Liver (tissue), 9 donors: ENCODE measurements around the gene DNAJC11. TPM values are rescaled to one million over a fixed set of nuclear protein-coding genes. Genes with fewer than 3 reads are reported as not detected.

Experiments
- DNase-seq: peaks from one replicate; pipeline ENCODE4 v3.0.0-alpha.2; 2017; ENCODE audit warnings: low spot score
- H3K27ac ChIP-seq, 2 donors: one replicate each; pipeline ENCODE4 v1.7.0; 2013; ENCODE audit warnings: inconsistent platforms in 2 of 2, low read length in 2 of 2, control low read depth in 1 of 2, low read depth in 1 of 2, mild to moderate bottlenecking in 1 of 2
- H3K27me3 ChIP-seq, 4 donors: one replicate each; pipeline versions ENCODE4 v1.6.1 to v1.7.0; 2013; ENCODE audit warnings: low read length in 3 of 4, inconsistent platforms in 1 of 4, mild to moderate bottlenecking in 1 of 4, moderate library complexity in 1 of 4; ENCODE audit not compliant: control insufficient read depth in 4 of 4, insufficient read depth in 4 of 4
- H3K36me3 ChIP-seq, 4 donors: one replicate each; pipeline versions ENCODE4 v1.6.1 to v1.7.0; 2013; ENCODE audit warnings: low read length in 3 of 4, mild to moderate bottlenecking in 3 of 4, low read depth in 1 of 4, moderate library complexity in 1 of 4; ENCODE audit not compliant: control insufficient read depth in 4 of 4, insufficient read depth in 3 of 4
- H3K4me1 ChIP-seq, 4 donors: one replicate each; pipeline versions ENCODE4 v1.6.1 to v1.7.0; 2013; ENCODE audit warnings: low read length in 3 of 4, mild to moderate bottlenecking in 3 of 4, moderate library complexity in 1 of 4; ENCODE audit not compliant: control insufficient read depth in 4 of 4, insufficient read depth in 4 of 4
- H3K4me3 ChIP-seq, 3 donors: one replicate each; pipeline versions ENCODE4 v1.6.1 to v1.7.0; 2013; ENCODE audit warnings: low read length in 3 of 3, control low read depth in 1 of 3, low read depth in 1 of 3, mild to moderate bottlenecking in 1 of 3
- H3K9ac ChIP-seq, 2 donors: one replicate each; pipeline ENCODE4 v1.7.0; 2013; ENCODE audit warnings: low read length in 2 of 2, mild to moderate bottlenecking in 2 of 2, moderate library complexity in 2 of 2, control low read depth in 1 of 2, low read depth in 1 of 2
- H3K9me3 ChIP-seq, 4 donors: one replicate each; pipeline versions ENCODE4 v1.6.1 to v1.7.0; 2013; ENCODE audit warnings: low read length in 3 of 4; ENCODE audit not compliant: control insufficient read depth in 4 of 4
- FOXA1 ChIP-seq: IDR thresholded peaks from 2 replicates; pipeline ENCODE4 v1.6.1; 2016; ENCODE audit warnings: antibody characterized with exemption
- FOXA2 ChIP-seq: IDR thresholded peaks from 2 replicates; pipeline ENCODE4 v1.6.1; 2016; ENCODE audit warnings: antibody characterized with exemption
- GABPA ChIP-seq, 2 donors: IDR thresholded peaks in 1 of 2; conservative IDR thresholded peaks in 1 of 2; 2 replicates each; pipeline ENCODE4 v1.6.1; 2016; ENCODE audit warnings: antibody characterized with exemption in 2 of 2, mild to moderate bottlenecking in 1 of 2, moderate library complexity in 1 of 2
- HNF4A ChIP-seq, 2 donors: conservative IDR thresholded peaks; 2 replicates each; pipeline ENCODE4 v1.6.1; 2016; ENCODE audit warnings: antibody characterized with exemption in 2 of 2, mild to moderate bottlenecking in 2 of 2
- HNF4G ChIP-seq: IDR thresholded peaks from 2 replicates; pipeline ENCODE4 v1.6.1; 2016; ENCODE audit warnings: antibody characterized with exemption
- JUND ChIP-seq, 2 donors: IDR thresholded peaks; 2 replicates each; pipeline ENCODE4 v1.6.1; 2016; ENCODE audit warnings: antibody characterized with exemption in 2 of 2
- MAX ChIP-seq: IDR thresholded peaks from 2 replicates; pipeline ENCODE4 v1.6.1; 2016; ENCODE audit warnings: antibody characterized with exemption
- NR2F2 ChIP-seq: IDR thresholded peaks from 2 replicates; pipeline ENCODE4 v1.6.1; 2016; ENCODE audit warnings: antibody characterized with exemption
- RAD21 ChIP-seq, 2 donors: IDR thresholded peaks; 2 replicates each; pipeline ENCODE4 v1.6.1; 2016; ENCODE audit warnings: antibody characterized with exemption in 2 of 2, mild to moderate bottlenecking in 2 of 2
- RXRA ChIP-seq, 2 donors: IDR thresholded peaks; 2 replicates each; pipeline ENCODE4 v1.6.1; 2017 to 2018; ENCODE audit warnings: antibody characterized with exemption in 2 of 2, mild to moderate bottlenecking in 1 of 2
- SP1 ChIP-seq: IDR thresholded peaks from 2 replicates; pipeline ENCODE4 v1.6.1; 2018; ENCODE audit warnings: antibody characterized with exemption, mild to moderate bottlenecking
- TAF1 ChIP-seq: conservative IDR thresholded peaks from 2 replicates; pipeline ENCODE4 v1.6.1; 2016; ENCODE audit warnings: antibody characterized with exemption, mild to moderate bottlenecking
- YY1 ChIP-seq: IDR thresholded peaks from 2 replicates; pipeline ENCODE4 v1.6.1; 2016; ENCODE audit warnings: antibody characterized with exemption, mild to moderate bottlenecking
- ZBTB33 ChIP-seq: IDR thresholded peaks from 2 replicates; pipeline ENCODE4 v1.6.1; 2016; ENCODE audit warnings: antibody characterized with exemption
- whole genome bisulfite sequencing: extraction: QIAGEN DNeasy Blood & Tissue Kit; methylation state at CpG from one replicate; pipeline ENCODE4 v1.1.7; 2013; 5-methylcytosine and 5-hydroxymethylcytosine counted together
- polyA plus RNA-seq, 2 donors: library from polyadenylated mRNA; stranded (reverse) in 1 of 2; unstranded in 1 of 2; fragments of 200-250 nt in 1 of 2; fragments of >200 nt in 1 of 2; fragmentation: Nextera tagmentation in 1 of 2; extraction: Ambion mirVana in 1 of 2; gene quantifications; one replicate each; pipeline versions ENCODE4 v1.2.1 to v1.2.3, GENCODE V29; 2013 to 2015
- total RNA-seq, 2 donors: library from RNA; depleted of rRNA; stranded (reverse); fragments of >200 nt; gene quantifications; one replicate each; pipeline ENCODE4 v1.2.3, GENCODE V29; 2014
- TF ChIP-seq, protein P1 (sequence below): fragments of 150-350 bp; IDR thresholded peaks from 2 replicates; pipeline ENCODE4 v1.5.1; 2017; ENCODE audit warnings: improper control_type of control experiment, low read depth, low read length; ENCODE audit not compliant: missing input control
- donor health status: healthy.
- donor health status: healthy.
- donor health status: healthy.
- donor health status: healthy.
- donor health status: healthy.

Gene DNAJC11
- total and polyA plus RNA-seq, 4 donors: 16.5 to 36.1 (median 23.8) TPM

- DNase-seq: no peak
- WGBS: 77% methylated on average over 30 of the region's 30 CpGs
- H3K4me1 ChIP-seq: peaks cover 0 to 6% (median 0%) of the 10 kb centered on the region in 4 donors
- TF ChIP-seq HNF4A (conservative IDR thresholded peaks at IDR 0.05): no peak
- TF ChIP-seq JUND (IDR thresholded peaks at IDR 0.05): no peak
- no peak for TF ChIP-seq TAF1
- TF ChIP-seq, protein P1, sequence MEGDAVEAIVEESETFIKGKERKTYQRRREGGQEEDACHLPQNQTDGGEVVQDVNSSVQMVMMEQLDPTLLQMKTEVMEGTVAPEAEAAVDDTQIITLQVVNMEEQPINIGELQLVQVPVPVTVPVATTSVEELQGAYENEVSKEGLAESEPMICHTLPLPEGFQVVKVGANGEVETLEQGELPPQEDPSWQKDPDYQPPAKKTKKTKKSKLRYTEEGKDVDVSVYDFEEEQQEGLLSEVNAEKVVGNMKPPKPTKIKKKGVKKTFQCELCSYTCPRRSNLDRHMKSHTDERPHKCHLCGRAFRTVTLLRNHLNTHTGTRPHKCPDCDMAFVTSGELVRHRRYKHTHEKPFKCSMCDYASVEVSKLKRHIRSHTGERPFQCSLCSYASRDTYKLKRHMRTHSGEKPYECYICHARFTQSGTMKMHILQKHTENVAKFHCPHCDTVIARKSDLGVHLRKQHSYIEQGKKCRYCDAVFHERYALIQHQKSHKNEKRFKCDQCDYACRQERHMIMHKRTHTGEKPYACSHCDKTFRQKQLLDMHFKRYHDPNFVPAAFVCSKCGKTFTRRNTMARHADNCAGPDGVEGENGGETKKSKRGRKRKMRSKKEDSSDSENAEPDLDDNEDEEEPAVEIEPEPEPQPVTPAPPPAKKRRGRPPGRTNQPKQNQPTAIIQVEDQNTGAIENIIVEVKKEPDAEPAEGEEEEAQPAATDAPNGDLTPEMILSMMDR: no peak
- no peak for TF ChIP-seq FOXA1
- no peak for TF ChIP-seq FOXA2
- no peak for TF ChIP-seq RAD21 (IDR thresholded peaks at IDR 0.05)
- TF ChIP-seq HNF4G: no peak
- no peak for TF ChIP-seq GABPA (IDR thresholded peaks at IDR 0.05 in 1 of 2, conservative IDR thresholded peaks at IDR 0.05 in 1 of 2)
- H3K27ac ChIP-seq: no peak overlapping the region
- no peak overlapping the region for H3K9ac ChIP-seq
- no peaks in the 10 kb centered on the region for H3K9me3 ChIP-seq
- no peaks in the 10 kb centered on the region for H3K36me3 ChIP-seq
- H3K4me3 ChIP-seq: no peak overlapping the region
- H3K27me3 ChIP-seq: no peaks in the 10 kb centered on the region
Measured at GRCh38 chr1:6738987-6739676, 37.5 kb upstream of the DNAJC11 start.

- H3K4me1 ChIP-seq: no peaks in the 10 kb centered on the region
- 93% methylated on average over 5 of the region's 5 CpGs for WGBS
Measured at GRCh38 chr1:6732942-6733341, 31.3 kb upstream of the DNAJC11 start.

More at GRCh38 chr1:6732942-6733341, 31.3 kb upstream of the DNAJC11 start:
- no peak for TF ChIP-seq SP1
- TF ChIP-seq FOXA2: no peak
- TF ChIP-seq YY1: no peak
- TF ChIP-seq FOXA1: no peak
- no peak for TF ChIP-seq MAX
- TF ChIP-seq NR2F2: no peak
- TF ChIP-seq RXRA (IDR thresholded peaks at IDR 0.05): no peak
- no peak for TF ChIP-seq ZBTB33
- no peak for TF ChIP-seq RAD21 (IDR thresholded peaks at IDR 0.05)
- no peak for TF ChIP-seq JUND (IDR thresholded peaks at IDR 0.05)
- no peak for TF ChIP-seq HNF4G
- Histone ChIP-seq H3K27me3 (no peaks in the 10 kb centered on the region), H3K9ac (no peak overlapping the region), H3K36me3 (no peaks in the 10 kb centered on the region), H3K27ac (no peak overlapping the region), H3K4me3 (no peak overlapping the region), H3K9me3 (no peaks in the 10 kb centered on the region)
- no peak for DNase-seq
